Stimulated activated CD4-positive, alpha-beta T cell treated with anti-CD3 and anti-CD28 coated beads, Interleukin-15, amount 100 ng/mL, for 48 hours (primary cell): Measurements from ENCODE around the gene LOXL1.
A peak's percentile ranks its signal among the peaks of the same experiment; 100 is the strongest.

Experiments used
- DNase-seq, 2 donors: peaks; one replicate each; pipeline ENCODE4 v3.0.0-alpha.2; 2020; ENCODE audit warnings: low read depth in 2 of 2

Gene LOXL1

DNA sequence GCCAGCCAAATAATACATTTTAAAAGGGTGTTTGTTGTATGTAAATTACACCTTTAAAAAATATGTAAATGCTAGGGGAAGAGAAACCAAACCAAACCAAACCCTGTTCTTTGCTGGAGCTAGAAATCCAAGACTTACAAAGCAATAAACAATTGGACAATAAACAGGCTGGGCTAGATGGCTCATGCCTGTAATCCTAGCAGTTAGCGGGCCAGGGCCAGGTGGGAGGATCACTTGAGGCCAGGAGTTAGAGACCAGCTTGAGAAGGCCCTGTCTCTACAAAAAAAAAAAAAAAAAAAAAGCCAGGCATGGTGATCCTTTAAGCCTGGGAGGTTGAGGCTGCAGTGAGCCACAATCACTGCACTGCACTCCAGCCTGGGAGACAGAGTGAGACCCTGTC lies 53.4 kb downstream of the LOXL1 start:
- no peak for DNase-seq

DNA sequence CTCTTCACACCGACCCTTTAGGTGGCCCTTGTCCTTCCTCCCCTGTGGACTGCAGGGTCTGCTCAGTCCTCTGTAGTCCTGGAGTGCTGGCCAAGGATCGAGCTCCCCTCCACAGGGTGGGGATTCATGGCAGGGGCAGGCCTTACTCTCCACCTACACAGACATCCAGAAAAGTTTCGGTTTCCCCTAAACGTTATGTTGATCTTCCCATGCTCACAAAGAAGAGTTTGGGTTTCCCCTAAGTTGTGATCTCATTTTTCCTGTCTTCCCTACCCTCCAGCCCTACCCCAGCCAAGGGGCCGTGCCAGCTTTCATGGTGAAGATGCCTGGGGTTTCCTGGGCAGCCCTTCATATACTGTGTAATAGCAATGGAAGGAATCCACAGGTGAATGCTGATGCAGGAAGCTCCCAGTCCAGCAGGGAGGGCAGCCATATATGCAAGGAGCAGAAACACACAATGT lies 55.5 kb downstream of the LOXL1 start:
- DNase-seq: no peak

DNA sequence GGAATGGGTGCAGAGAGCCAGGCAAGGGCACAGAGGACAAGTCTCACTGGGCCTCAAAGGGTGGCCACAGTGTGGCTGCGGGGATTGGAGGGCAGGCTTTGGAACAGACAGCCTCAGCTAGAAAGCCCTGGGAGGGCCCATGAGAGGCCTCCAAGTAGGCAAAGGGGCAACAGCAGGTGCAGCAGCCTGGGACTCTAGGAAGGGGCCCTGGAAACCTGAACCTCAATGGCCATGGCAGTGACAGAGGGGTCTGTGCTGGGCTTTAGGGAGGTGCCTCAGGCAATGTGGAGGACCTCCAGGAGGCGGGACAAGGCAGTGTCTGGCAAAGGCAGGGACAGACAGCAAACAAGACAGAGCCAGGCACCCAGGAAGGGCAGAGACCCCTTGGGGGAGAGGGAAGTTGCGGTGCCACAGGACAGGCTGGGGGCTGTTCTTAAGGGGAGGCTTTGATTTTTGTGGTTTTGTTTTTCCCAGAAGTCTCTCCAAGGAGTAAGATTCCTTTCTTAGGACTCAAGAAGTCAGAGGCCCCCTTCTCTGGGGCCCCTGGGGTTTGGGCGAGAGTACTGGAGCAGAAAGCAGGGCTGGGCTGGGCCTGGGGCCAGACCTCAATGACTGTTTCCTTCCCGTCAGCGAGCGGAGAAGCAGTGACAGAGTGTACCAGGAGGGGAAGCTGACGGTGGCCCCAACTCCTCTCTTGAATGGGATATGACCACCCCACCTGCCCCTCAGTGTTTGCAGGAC lies 56.1 kb downstream of the LOXL1 start:
- DNase-seq: no peak

DNA sequence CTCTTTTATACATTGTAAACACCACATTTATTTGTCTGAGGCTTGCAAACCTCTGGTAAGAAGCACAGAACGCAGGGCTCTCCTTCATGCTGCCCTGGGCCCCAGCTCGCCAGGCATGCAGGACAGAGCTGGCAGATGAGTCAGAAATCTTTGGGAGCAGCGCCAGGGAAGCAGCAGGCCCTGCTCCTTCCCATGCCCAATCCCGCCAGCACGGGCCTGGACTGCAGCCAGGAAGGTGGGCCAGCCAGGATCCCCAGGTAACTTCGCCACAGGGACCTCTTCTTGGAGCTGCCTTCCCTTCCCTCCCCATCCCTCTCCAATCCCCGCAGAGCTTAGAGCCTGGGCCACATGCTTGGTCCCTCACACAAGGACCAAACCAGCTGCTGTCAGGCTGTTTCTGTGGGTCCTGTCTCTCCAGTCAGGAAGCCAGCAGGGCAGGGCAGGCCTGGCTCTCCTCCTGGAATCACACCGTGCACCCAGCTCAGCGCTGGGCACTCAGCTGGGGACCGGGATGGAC lies 57.0 kb downstream of the LOXL1 start:
- no peak for DNase-seq

DNA sequence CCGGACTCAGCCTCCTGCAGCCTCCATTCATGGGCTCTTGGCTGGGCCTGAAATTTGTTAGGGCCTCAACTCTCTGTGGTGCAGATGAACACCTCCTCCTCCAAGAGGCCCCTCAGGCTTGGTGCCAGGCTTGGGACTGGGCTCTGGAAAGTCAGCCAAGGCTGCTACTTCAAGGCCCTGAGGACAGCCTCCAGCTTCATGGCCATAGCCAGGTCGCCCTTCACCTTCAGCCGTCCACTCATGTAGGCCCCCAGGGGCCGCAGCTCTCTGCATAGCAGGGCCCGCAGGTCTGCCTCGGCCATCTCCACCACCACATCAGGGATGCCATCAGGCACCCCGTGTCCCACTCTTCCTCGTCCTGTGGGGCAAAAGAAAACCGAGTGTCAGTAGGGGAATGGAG lies 57.5 kb downstream of the LOXL1 start:
- no peak for DNase-seq

DNA sequence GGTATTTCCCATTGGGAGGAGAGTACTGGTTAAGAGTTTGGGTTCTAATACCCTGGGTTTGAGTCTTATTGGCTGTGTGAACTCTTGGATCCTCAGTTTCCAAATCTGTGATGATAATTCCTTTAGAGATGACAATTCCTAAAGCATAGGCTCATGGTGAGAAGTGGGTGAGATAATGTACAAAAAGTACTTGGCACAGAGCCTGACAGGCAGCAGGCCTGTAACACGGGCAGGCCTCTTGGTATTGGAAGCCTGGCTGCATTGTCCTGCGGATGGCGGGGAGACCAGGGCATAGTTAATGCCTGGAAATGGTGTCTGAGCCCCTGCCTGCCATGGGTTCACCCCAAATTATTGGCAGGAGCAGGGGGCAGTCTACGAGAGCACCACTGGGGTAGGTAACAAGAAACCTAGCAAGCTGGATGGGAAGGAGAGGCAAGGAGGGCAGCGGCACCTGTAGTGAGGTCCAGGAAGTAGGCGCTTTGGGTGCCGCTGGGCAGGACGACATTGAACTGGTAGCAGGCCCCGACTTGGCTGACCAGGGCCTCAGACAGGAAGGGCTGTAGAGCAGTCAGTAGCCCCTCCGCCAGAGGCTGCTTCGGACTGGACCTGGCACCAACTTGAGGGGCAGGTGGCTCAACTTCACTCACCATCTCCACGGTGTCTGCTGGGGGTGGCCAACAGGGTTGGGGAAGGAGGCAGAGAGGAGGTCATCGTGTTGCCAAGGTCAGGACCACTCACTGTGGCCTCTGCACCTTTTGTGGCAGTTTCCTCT lies 58.1 kb downstream of the LOXL1 start:
- no peak for DNase-seq

DNA sequence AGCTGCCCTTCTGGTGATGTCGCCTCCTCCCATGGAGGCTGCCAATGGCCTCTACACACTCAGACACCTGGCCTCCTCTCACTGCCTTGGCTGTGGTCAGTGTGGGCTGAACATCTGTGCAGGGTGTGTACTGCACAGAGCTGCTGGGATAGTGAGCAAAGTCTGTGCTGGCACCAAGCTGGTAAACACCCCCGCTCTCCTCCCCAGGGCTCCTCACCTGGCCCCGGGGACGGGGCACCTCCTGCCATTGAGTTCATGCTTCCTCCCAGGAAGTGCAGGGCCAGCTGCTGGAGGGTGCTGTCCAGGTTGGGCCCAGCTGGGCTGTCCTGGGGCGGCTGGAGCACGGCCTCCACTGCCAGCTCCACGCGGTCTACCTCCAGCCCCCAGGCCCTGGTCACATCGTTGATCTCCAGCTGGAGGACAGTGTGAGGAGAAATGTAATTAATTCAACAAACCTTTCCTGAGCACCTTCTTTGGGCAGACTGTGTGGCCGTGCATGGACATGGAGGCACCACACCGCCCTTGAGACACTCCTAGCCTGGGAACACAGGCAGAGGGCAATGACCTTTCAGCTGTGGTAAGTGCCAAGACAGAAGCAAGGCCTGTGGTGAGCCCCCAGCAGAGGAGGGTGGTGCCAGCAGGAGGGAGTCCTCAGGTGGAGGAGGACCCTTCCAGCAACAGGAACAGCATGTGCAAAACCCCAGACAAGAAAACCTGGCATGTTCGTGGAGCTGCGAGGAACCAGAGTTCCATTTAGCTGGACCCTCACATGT lies 59.0 kb downstream of the LOXL1 start:
- no peak for DNase-seq

DNA sequence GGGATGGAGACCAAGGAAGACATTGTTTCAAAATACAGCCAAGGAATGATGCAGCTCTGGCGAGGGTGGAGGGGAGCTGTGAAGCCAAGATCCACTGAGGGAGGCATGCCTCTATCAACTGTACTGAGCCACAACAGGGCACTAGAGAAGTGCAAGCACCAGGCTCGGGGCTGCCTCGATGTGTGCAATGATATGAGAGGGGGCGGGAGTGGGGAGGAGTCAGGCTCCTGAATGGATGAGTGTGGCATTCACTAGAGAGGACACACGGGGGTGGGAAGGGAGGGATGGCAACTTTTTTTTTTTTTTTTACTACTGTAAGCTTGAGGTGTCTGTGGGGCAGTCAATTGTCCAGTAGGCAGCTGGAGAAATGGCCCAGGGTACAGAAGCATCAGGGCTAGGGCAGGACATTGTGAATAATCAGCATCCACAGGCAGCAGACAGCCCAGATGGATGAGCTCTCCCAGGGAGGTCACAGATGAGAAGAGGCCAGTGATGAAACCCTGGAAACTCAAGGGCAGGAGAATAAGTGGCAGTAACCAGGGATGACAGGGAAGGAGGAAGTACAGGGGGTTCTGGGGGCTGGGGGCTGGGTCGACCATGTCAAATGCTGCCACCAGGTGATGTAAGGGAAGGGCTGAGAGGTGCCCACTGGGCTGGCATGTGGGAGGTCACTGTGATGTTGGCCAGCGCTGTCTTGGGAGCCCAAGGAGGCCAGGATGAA lies 60.0 kb downstream of the LOXL1 start:
- no peak for DNase-seq

DNA sequence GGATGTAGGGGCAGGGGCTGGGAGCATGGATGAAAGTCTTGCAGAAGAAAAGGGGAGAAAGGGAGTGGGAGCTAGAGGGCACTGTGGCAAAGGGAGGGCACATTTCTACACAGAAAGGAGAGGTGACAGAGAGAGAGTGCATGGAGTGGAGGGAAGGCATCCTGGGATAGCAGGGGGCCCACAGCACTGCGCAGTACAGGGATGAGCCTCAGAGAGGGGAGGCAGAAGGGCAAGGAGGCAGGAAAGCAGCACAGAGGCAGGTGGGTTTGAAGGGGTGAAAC lies 60.5 kb downstream of the LOXL1 start:
- DNase-seq: no peak

DNA sequence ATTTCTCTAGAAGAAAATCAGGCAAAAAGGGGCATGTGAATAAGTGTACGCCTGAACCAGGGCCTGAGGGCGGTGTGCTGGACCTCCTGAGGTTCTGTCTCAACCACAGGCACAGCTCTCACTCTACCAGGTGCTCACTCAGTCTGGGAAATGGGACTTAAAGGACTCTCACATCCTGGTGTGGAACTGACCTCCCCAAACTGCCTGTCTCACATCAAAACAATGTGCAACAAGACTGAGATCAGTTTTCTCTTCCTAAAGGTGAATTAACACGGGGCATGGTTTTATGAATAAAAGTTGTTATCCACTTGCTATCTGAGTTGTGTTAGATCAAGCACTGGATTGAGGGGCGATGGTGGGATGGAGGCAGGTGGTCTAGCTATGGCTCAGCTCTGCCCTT lies 61.0 kb downstream of the LOXL1 start:
- DNase-seq: no peak

DNA sequence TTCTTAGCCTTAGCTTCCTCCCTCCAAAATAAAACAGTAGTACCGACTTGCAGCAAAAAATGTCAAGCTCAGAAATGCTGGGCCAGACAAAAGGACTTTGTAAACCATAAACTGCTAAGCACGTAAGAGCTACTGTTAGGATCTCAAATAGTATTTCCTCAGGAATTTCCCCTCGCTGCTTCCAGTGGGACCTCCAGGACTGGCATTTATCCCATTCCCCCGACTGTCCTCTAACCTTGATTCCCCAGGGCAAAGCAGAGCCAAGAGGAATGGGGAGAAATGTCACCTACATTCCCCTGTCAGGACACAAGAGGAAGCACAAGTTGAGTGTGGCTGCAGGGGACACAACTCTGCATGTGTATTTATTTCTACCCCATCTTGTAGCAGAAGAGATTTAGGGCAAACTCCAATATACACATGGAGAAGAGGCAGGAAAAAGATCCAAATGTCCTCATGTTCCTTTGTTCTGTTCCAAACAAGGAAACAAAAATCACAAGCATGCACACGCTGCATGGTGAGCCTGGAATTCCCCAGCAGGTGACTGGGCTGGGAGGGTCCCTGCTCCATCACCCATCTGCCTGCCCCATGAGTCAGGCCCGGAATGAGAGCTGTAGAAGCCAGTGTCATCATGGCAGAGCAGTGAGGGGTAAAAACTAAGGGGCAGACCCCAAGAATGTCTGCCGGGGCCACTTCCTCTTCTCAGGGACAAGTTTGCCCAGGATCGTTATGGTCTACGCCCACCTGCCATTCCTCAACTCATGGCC lies 61.6 kb downstream of the LOXL1 start:
- no peak for DNase-seq

- no peak for DNase-seq
These were observed 62.2 kb downstream of the LOXL1 start for GRCh38 chr15:73988445-73988969.

DNA sequence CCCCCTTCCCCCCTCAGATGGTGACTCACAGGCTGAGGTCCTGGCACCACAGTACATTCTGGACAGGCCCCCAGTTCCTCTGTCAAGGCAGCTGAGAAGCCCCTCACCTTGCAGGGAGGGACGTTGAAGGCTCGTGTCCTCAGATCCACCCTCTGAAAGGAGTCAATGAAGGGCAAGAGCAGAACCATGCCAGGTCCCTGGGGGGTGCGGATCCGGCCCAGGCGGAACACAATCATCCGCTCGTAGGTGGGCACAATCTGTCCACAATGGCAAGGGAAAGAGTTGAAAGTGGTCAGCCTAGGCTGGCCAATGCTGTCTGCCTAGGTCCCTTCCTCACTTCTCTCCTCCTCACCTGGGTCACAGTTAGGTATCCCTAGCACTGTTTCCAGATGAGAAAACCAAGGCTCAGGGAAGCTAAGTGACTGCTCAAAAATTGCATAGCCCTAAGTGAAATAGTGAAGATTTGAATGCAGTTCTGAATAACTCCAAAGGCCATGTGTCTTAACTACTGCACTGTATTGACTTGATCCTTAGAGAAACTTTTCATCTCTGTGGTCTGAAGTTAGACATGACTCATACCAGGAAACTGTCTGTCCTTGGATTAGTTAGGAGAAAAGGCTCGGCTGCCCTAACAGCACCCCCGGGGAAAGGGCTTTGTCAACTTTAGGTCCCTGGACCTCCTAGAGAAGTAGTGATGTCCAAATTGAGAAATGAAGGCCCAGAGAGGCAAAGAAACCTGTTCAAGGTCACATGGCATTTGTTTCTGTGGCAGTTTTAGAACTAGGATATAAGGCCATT lies 62.9 kb downstream of the LOXL1 start:
- no peak for DNase-seq

DNA sequence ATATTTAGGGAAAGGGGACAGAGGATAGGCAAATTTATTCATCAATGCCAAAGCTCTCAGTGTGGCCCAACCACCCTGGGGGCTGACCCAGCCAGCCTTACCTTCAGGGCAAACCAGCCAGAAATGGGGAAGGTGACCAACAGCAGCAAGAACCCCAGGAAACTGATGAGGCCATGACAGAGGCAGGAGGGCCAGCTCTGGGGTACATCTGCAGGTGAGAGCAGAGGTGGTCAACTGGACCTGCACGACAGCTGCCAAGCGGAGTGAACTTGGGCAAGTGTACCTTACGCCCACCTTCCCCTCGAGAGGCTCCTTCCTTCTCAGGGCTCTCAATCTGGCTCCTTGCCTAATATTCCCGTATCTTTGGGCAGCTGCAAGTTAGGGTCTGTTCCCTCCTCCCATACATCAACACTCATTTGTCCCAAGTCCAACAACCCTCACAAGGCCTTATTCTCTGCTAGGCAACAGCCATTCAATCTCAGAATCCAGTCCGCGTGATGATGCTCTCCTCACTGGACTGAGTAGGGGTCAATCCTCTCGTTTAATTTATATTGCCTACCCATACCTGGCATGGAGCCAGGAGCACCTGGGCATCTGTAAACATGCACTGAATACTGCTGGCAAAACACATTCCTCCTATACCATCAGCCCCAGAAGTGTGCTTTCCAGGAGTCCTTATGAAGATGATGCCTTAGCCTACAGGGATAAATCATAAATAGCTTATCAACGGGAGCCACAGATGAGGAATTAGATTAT lies 64.2 kb downstream of the LOXL1 start:
- no peak for DNase-seq

DNA sequence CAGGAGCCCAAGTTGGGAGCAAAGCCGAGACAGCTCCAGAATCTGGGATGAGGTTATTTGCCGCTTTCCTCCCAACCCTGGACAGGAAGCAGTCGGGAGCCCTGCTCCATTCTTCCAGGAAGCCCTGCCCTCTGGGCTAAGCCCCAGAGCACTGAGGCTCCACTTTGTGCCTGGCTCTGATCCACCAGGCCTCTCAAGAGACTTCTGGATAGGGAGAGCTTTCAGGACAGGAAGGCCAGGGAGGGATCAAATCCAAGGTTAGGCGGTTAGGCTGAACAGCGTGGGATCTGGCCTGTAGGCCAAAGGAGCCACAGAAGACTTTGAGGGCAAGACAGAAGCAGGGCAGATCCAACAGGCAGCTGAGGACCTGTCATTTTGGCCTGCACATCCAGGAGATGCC lies 65.0 kb downstream of the LOXL1 start:
- DNase-seq: no peak

- peak; percentile 77 to 92 for DNase-seq
These were observed 65.7 kb downstream of the LOXL1 start, which contains the start of gene STOML1 for GRCh38 chr15:73991726-73992593. Gene STOML1, minus strand, starts transcription at chr15:73992295. Its CDS starts 72 bp downstream, at chr15:73992223.

- DNase-seq: no peak
These were observed 66.3 kb downstream of the LOXL1 start for GRCh38 chr15:73992594-73992898.

- no peak for DNase-seq
These were observed 67.1 kb downstream of the LOXL1 start for GRCh38 chr15:73993211-73993994.
